ENCODE data around the gene RANBP9. TPM values are rescaled to one million over a fixed set of nuclear protein-coding genes. Genes with fewer than 3 reads are reported as not detected.

The RANBP9 gene
- total RNA-seq: 10 to 100 TPM; 43.9 to 51.5 (median 48.0) TPM

DNA sequence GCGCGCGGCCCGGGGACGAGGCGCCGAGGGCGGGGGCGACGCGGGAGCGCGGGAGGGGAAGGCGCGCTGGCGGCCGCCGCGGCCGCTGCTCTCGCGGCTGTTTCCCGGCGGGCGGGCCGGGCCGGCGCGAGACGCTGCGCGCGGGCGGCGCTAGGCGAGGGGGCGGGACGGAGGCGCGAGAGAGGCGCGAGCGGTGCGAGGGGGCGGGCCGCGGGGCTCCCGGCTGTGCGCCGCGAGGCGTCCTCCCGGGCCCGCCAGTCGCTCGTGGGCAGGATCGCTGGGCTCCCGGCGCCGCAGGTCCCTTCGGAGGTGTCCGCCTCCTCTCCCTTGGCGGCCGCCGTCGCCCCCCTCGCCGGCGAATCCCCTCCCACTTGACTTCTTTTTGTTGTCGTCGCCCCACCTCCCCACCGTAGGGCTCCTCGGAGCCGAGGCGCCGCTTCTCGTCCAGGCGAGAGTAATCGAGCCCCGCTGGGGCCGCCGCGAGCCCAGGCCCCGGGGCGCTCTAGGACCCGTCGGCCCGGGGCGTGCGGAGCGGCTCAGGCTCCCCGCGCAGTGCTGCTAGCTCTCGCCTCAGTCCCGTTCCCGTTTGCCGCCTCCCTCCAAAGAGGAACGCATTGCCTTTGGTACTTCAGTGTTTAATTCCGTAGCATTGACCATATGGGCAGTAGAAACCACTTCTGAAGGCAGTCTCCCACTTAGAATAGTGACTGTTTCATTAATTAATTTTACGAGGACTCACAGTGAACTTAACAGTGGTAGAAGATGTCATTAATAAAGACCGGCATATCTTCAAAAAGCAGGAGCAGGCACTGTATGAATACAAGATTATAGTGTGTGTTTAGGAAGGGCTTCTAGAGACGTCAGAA, at the start of gene RANBP9:
Gene RANBP9, minus strand, starts transcription at position 103 of the 866 bp plus-strand sequence. CDS start 330 bp downstream, outside the sequence.
- TF ChIP-seq, protein P1, sequence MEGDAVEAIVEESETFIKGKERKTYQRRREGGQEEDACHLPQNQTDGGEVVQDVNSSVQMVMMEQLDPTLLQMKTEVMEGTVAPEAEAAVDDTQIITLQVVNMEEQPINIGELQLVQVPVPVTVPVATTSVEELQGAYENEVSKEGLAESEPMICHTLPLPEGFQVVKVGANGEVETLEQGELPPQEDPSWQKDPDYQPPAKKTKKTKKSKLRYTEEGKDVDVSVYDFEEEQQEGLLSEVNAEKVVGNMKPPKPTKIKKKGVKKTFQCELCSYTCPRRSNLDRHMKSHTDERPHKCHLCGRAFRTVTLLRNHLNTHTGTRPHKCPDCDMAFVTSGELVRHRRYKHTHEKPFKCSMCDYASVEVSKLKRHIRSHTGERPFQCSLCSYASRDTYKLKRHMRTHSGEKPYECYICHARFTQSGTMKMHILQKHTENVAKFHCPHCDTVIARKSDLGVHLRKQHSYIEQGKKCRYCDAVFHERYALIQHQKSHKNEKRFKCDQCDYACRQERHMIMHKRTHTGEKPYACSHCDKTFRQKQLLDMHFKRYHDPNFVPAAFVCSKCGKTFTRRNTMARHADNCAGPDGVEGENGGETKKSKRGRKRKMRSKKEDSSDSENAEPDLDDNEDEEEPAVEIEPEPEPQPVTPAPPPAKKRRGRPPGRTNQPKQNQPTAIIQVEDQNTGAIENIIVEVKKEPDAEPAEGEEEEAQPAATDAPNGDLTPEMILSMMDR (IDR thresholded peaks at IDR 0.05): no peak
- TF ChIP-seq POLR2A (IDR thresholded peaks at IDR 0.05): peak; percentile 66
- TF ChIP-seq POLR2AphosphoS5 (IDR thresholded peaks at IDR 0.05): peak; percentile 70 to 78 (median 71)
- intact Hi-C loops (cut with DNase I; ENCODE audit: low total_unique reads): no loop called here
- H3K27me3 ChIP-seq: no peaks in the 10 kb centered on the region
- peak; percentile 72 to 77 for DNase-seq (ENCODE audit: low spot score in 2 of 2)
- H3K9me3 ChIP-seq: no peaks in the 10 kb centered on the region
- H3K36me3 ChIP-seq: no peaks in the 10 kb centered on the region
- H3K27ac ChIP-seq: peak within 1 kb of the TSS; percentile 97 to 98
- H3K4me3 ChIP-seq: peak within 1 kb of the TSS; percentile 74 to 92 (median 78)
- H3K4me1 ChIP-seq: peaks cover 0 to 3% of the 10 kb centered on the region in 2 donors

DNA sequence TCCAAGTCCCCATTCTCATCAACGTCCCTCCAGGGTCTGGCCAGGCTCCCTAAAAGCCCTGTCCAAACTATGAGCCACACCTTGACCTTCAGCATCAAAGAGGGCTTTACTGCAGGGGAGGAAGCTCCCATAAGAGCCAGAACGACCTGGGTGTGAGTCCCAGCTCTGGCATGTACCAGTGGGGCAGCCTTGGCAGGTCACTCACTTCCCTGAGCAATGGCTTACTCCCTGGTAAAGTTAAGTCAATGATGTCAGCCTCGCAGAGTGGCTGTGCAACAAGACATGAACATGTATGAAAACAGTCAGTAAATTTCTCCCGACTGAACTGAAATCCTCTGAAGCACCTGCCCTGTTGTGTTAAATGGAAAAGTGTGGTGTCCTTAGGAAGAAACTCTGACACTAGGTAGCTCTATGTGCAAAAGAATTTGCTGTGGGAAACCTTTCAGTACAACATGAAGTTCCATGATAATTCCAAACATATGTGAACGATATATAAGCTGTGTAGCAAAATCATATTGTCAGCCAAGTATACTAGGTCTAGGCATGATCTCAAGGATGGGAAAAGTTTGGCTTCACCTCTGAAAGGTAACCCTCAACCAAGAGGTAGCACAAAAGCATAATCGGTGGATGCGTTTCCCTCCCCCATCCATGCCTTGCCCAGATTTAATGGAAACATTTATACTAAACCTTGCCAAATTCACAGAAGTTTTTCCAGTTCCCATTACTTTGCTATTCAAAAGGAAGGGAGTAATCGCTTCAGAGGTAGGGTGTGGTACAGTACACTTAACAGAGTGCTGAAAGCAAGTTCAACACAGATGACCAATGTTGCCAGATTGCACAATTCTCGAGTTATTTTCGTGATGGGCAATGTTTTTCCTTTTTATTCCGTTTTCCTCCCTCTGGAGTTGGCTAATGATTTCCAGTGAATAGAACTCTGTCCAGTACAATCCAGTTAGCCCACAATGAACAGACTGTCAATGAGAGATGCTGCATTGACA, 49.0 kb upstream of the RANBP9 start:
- H3K4me3 ChIP-seq: peak overlapping the region in 1 of 3 donors; percentile 25
- H3K27me3 ChIP-seq: no peaks in the 10 kb centered on the region
- TF ChIP-seq POLR2A (IDR thresholded peaks at IDR 0.05): no peak
- TF ChIP-seq, protein P1 (IDR thresholded peaks at IDR 0.05): no peak
- peak in 2 of 3 donors; percentile 43 to 73 for TF ChIP-seq POLR2AphosphoS5 (IDR thresholded peaks at IDR 0.05)
- no peaks in the 10 kb centered on the region for H3K9me3 ChIP-seq
- peak overlapping the region; percentile 3 to 80 for H3K27ac ChIP-seq
- intact Hi-C loops (cut with DNase I; ENCODE audit: low total_unique reads): no loop called here
- DNase-seq (ENCODE audit: low spot score in 2 of 2): no peak
- peaks cover 0 to 3% of the 10 kb centered on the region in 2 donors for H3K4me1 ChIP-seq
- H3K36me3 ChIP-seq: no peaks in the 10 kb centered on the region

DNA sequence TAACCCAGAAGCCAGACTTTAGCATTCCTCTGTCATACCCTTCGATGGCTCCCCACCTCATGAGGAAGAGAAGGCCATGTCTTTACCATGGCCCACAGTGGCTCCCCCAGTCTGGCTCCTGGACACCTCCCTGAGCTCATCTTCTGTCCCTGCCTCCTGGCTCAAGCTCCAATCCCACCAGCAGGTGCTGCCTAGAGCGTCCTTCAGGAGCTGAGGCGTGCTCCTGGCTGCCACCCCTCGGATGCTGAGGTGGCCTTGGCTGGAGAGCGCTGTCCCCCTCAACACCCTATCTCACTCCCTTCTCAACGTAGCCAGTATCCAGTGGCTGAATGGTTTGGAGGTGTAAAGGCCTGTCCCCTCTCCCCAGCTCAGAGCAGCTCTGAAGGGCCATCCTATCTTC, 47.4 kb upstream of the RANBP9 start:
- H3K27ac ChIP-seq: no peak overlapping the region
- no peaks in the 10 kb centered on the region for H3K27me3 ChIP-seq
- H3K9me3 ChIP-seq: no peaks in the 10 kb centered on the region
- peaks cover 0 to 3% of the 10 kb centered on the region in 2 donors for H3K4me1 ChIP-seq
- TF ChIP-seq POLR2A (IDR thresholded peaks at IDR 0.05) (no peak), POLR2AphosphoS5 (IDR thresholded peaks at IDR 0.05) (no peak)
- TF ChIP-seq, protein P1 (IDR thresholded peaks at IDR 0.05): no peak
- intact Hi-C loops (cut with DNase I; ENCODE audit: low total_unique reads): no loop called here
- no peak overlapping the region for H3K4me3 ChIP-seq
- no peaks in the 10 kb centered on the region for H3K36me3 ChIP-seq
- no peak for DNase-seq (ENCODE audit: low spot score in 2 of 2)

DNA sequence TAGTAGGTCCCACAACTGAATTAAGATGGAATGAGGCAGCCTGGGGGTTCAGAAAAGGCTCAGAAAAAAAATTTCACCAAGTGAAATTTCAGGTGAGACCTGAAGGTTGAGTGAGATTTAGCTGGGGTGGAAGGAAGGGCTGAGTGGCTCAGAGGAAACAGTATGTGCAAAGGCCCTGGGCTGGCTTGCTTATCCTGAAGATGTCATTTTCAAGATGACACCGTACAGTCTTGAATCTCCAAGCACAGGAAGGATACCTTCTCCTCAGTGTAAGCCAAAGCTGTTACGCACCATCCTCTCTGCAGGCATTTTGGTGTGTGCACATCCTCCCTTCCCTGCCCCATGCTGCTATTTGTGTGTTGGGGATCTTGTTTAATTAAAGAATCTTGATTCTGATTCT, 43.0 kb upstream of the RANBP9 start:
- H3K9me3 ChIP-seq: no peaks in the 10 kb centered on the region
- no peaks in the 10 kb centered on the region for H3K4me1 ChIP-seq
- no peak overlapping the region for H3K4me3 ChIP-seq
- DNase-seq (ENCODE audit: low spot score in 2 of 2): no peak
- TF ChIP-seq POLR2A (IDR thresholded peaks at IDR 0.05): no peak
- no peak for TF ChIP-seq POLR2AphosphoS5 (IDR thresholded peaks at IDR 0.05)
- TF ChIP-seq, protein P1 (IDR thresholded peaks at IDR 0.05): no peak
- no peaks in the 10 kb centered on the region for H3K36me3 ChIP-seq
- H3K27ac ChIP-seq: no peak overlapping the region
- H3K27me3 ChIP-seq: no peaks in the 10 kb centered on the region
- intact Hi-C loops (cut with DNase I; ENCODE audit: low total_unique reads): no loop called here
